Effector memory CD8-positive, alpha-beta T cell (primary cell): ENCODE data around the gene SIM1.

ENCODE experiments used
- ATAC-seq: fragments of 150-1000 bp; cut with Tn5 transposase; replicated peaks from 2 replicates; pipeline ENCODE4 v1.10.0; 2021; ENCODE audit warnings: mild to moderate bottlenecking, moderate library complexity
- DNase-seq, 3 experiments: peaks; one replicate each; pipeline ENCODE4 v3.0.0; 2021
- H3K27ac Mint-ChIP-seq, 2 donors: one replicate each; pipeline ENCODE4 v1.8.0; 2022; ENCODE audit warnings: mild to moderate bottlenecking in 2 of 2, mixed read lengths in 2 of 2, moderate library complexity in 2 of 2
- H3K27me3 Mint-ChIP-seq, 2 donors: one replicate each; pipeline ENCODE4 v1.8.0; 2022; ENCODE audit warnings: mixed read lengths in 2 of 2
- H3K36me3 Mint-ChIP-seq: one replicate; pipeline ENCODE4 v1.8.0; 2022; ENCODE audit warnings: mild to moderate bottlenecking, moderate library complexity, mixed read lengths; ENCODE audit not compliant: insufficient read depth
- H3K4me1 Mint-ChIP-seq, 2 donors: one replicate each; pipeline ENCODE4 v1.8.0; 2022; ENCODE audit warnings: low read depth in 2 of 2, mixed read lengths in 2 of 2
- H3K4me3 Mint-ChIP-seq, 2 donors: one replicate each; pipeline ENCODE4 v1.8.0; 2022; ENCODE audit warnings: mild to moderate bottlenecking in 2 of 2, mixed read lengths in 2 of 2, moderate library complexity in 2 of 2
- H3K9me3 Mint-ChIP-seq, 2 donors: one replicate each; pipeline ENCODE4 v1.8.0; 2022; ENCODE audit warnings: mixed read lengths in 2 of 2

Gene SIM1

GRCh38 chr6:100445512-100445911, 19.2 kb downstream of the SIM1 start:
- no peak for DNase-seq

GRCh38 chr6:100440935-100441334, 23.8 kb downstream of the SIM1 start:
- no peak overlapping the region for H3K27ac Mint-ChIP-seq
- ATAC-seq (no peak), DNase-seq (no peak)
- H3K9me3 Mint-ChIP-seq: no peaks in the 10 kb centered on the region
- H3K4me3 Mint-ChIP-seq: no peak overlapping the region
- no peaks in the 10 kb centered on the region for H3K4me1 Mint-ChIP-seq
- peaks cover 38 to 74% of the 10 kb centered on the region in 2 donors for H3K27me3 Mint-ChIP-seq
- no peaks in the 10 kb centered on the region for H3K36me3 Mint-ChIP-seq

More at GRCh38 chr6:100445512-100445911, 19.2 kb downstream of the SIM1 start:
- no peak for ATAC-seq
- H3K36me3 Mint-ChIP-seq: no peaks in the 10 kb centered on the region
- H3K4me1 Mint-ChIP-seq: peaks cover 0 to 6% of the 10 kb centered on the region in 2 donors
- peaks cover 42 to 48% of the 10 kb centered on the region in 2 donors for H3K27me3 Mint-ChIP-seq
- H3K4me3 Mint-ChIP-seq: no peak overlapping the region
- H3K9me3 Mint-ChIP-seq: no peaks in the 10 kb centered on the region
- H3K27ac Mint-ChIP-seq: no peak overlapping the region

GRCh38 chr6:100435299-100435698, 29.4 kb downstream of the SIM1 start:
- Mint-ChIP-seq H3K9me3 (no peaks in the 10 kb centered on the region), H3K4me3 (no peak overlapping the region), H3K4me1 (no peaks in the 10 kb centered on the region), H3K27ac (no peak overlapping the region), H3K36me3 (no peaks in the 10 kb centered on the region), H3K27me3 (peaks cover 39 to 55% of the 10 kb centered on the region in 2 donors)
- DNase-seq (no peak), ATAC-seq (no peak)

GRCh38 chr6:100433726-100434435, 30.8 kb downstream of the SIM1 start:
- H3K36me3 Mint-ChIP-seq: no peaks in the 10 kb centered on the region
- H3K27me3 Mint-ChIP-seq: peaks cover 39 to 42% of the 10 kb centered on the region in 2 donors
- DNase-seq (no peak), ATAC-seq (no peak)
- no peaks in the 10 kb centered on the region for H3K4me1 Mint-ChIP-seq
- H3K4me3 Mint-ChIP-seq: no peak overlapping the region
- no peak overlapping the region for H3K27ac Mint-ChIP-seq
- H3K9me3 Mint-ChIP-seq: no peaks in the 10 kb centered on the region

- Mint-ChIP-seq H3K27ac (no peak overlapping the region), H3K36me3 (no peaks in the 10 kb centered on the region), H3K9me3 (no peaks in the 10 kb centered on the region), H3K4me3 (no peak overlapping the region), H3K4me1 (no peaks in the 10 kb centered on the region), H3K27me3 (peaks cover 29 to 33% of the 10 kb centered on the region in 2 donors)
- ATAC-seq (no peak), DNase-seq (no peak)
Observed at GRCh38 chr6:100432136-100432535, 32.6 kb downstream of the SIM1 start.

DNA sequence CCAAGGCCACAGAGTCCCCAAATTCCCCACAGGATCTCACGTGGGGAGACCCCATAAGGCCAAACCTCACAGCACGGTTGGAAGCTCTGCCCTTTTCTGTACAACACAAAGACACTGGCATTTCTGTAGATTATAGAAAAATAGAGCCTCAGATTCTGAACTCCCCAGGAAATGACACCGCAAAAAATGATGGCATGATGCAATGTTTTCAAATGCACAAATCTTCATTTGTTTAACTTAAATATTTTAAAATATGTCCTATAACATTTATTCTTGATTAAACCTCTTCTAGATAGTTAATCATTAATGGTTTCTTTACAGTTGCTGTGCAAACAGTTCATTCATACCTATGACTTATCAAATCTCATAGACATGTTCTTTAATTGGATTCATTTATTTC, 33.8 kb downstream of the SIM1 start:
- no peak for ATAC-seq
- Mint-ChIP-seq H3K4me1 (no peaks in the 10 kb centered on the region), H3K27me3 (peaks cover 25 to 29% of the 10 kb centered on the region in 2 donors), H3K36me3 (no peaks in the 10 kb centered on the region), H3K9me3 (no peaks in the 10 kb centered on the region), H3K4me3 (no peak overlapping the region), H3K27ac (no peak overlapping the region)
- DNase-seq: no peak

- Mint-ChIP-seq H3K4me1 (no peaks in the 10 kb centered on the region), H3K27me3 (peaks cover 5 to 9% of the 10 kb centered on the region in 2 donors), H3K27ac (no peak overlapping the region), H3K36me3 (no peaks in the 10 kb centered on the region), H3K4me3 (no peak overlapping the region), H3K9me3 (no peaks in the 10 kb centered on the region)
- DNase-seq: no peak
- ATAC-seq: no peak
Observed at GRCh38 chr6:100427452-100427851, 37.3 kb downstream of the SIM1 start.

DNA sequence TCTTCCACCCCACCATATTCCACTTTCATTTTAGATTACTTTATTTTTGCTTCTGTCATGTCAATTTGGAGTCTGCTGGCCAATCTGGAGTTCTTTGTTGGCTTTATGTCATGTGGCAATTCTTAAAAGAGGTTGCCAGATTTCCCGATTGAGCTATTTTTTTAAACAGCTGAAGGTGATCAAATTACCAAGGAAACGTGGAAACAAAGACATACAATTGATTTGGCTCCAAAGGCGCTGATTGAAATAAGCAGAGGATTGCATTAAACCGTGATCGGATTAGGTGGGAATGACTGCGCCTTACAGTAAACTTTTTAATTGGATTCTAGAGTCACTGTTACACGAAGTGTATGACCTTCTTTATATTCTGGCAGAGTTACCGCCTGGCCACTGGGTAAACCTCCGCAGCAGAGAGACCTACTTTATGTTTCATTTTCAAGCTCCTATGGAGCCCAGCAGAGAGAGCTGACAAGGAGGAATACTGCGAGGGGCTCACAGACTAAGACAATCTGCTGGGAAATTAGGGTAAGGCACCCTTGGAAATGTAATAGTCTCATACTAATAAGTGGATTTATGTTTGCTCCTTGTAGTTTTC, 37.9 kb downstream of the SIM1 start:
- no peak overlapping the region for H3K27ac Mint-ChIP-seq
- H3K4me3 Mint-ChIP-seq: no peak overlapping the region
- peaks cover 0 to 6% of the 10 kb centered on the region in 2 donors for H3K27me3 Mint-ChIP-seq
- H3K9me3 Mint-ChIP-seq: no peaks in the 10 kb centered on the region
- no peaks in the 10 kb centered on the region for H3K4me1 Mint-ChIP-seq
- H3K36me3 Mint-ChIP-seq: no peaks in the 10 kb centered on the region
- ATAC-seq (no peak), DNase-seq (no peak)

DNA sequence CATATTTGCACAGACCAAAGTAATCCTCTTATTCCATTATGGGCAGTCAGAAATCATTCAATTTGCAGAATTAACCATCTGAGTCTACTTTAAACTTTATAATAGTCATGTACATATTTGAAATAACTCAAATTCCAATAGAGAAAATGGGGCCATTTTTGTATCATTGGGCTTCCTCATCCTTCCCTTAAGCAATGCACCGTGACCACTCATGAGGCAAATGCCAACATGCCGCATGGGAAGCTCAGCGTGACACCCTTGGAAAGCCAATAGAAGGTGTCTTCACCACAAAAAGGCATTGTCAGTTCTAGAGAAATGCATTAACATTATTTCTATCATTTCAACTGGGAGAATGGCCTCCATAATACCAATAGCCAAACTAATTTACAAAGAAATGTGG, 38.5 kb downstream of the SIM1 start:
- Mint-ChIP-seq H3K27ac (no peak overlapping the region), H3K9me3 (no peaks in the 10 kb centered on the region), H3K27me3 (peaks cover 0 to 6% of the 10 kb centered on the region in 2 donors), H3K4me1 (no peaks in the 10 kb centered on the region), H3K36me3 (no peaks in the 10 kb centered on the region), H3K4me3 (no peak overlapping the region)
- ATAC-seq: no peak
- no peak for DNase-seq

DNA sequence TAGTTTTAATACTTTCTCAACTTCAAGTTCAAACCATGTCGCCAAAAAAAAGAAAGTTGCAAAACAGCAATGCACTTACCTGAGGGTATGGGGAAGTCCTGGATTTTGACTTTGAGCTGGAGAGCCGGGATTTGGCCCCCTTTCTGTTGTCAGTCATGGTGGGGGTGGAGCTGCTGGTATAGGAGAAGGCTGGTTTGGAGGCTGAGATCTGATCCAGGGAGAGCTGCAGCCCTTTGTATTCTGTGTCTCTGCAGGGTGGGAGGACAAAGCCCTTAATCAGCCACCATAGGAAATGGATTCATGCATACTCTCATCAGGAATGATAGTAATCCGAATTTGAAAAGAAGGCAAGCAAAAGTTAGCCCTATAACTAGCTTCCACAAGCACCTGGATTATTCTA, 44.0 kb downstream of the SIM1 start:
- Mint-ChIP-seq H3K27ac (no peak overlapping the region), H3K9me3 (no peaks in the 10 kb centered on the region), H3K4me3 (no peak overlapping the region), H3K36me3 (no peaks in the 10 kb centered on the region), H3K27me3 (peaks cover 5 to 10% of the 10 kb centered on the region in 2 donors), H3K4me1 (no peaks in the 10 kb centered on the region)
- DNase-seq (no peak), ATAC-seq (no peak)

GRCh38 chr6:100417036-100417435, 47.7 kb downstream of the SIM1 start:
- H3K27me3 Mint-ChIP-seq: peaks cover 11 to 12% of the 10 kb centered on the region in 2 donors
- DNase-seq (no peak), ATAC-seq (no peak)
- no peaks in the 10 kb centered on the region for H3K4me1 Mint-ChIP-seq
- H3K36me3 Mint-ChIP-seq: no peaks in the 10 kb centered on the region
- no peak overlapping the region for H3K27ac Mint-ChIP-seq
- no peak overlapping the region for H3K4me3 Mint-ChIP-seq
- no peaks in the 10 kb centered on the region for H3K9me3 Mint-ChIP-seq

GRCh38 chr6:100415768-100416167, 49.0 kb downstream of the SIM1 start:
- Mint-ChIP-seq H3K9me3 (no peaks in the 10 kb centered on the region), H3K4me3 (no peak overlapping the region), H3K36me3 (no peaks in the 10 kb centered on the region), H3K27me3 (peaks cover 16 to 20% of the 10 kb centered on the region in 2 donors), H3K27ac (no peak overlapping the region), H3K4me1 (no peaks in the 10 kb centered on the region)
- ATAC-seq: no peak
- DNase-seq: no peak

DNA sequence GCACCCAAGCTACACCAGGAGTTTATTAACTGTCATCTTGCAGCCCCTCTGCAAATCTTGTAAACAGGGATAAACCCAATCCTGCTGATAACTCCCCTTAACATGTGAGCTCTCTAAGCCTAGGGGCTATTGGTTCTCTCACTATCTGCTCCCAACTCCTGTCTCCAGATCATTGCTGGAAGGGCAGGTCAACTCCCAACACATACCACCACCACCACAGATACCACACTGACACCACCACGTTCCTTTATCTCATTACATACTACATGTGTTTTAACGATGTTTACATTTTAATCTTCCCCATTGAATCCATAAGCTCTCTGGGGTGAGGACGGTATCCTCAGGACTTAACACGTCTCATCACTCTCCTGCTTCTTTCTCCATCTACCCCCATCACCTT, 51.8 kb downstream of the SIM1 start:
- no peaks in the 10 kb centered on the region for H3K4me1 Mint-ChIP-seq
- ATAC-seq (no peak), DNase-seq (no peak)
- H3K27me3 Mint-ChIP-seq: peaks cover 18 to 28% of the 10 kb centered on the region in 2 donors
- no peak overlapping the region for H3K27ac Mint-ChIP-seq
- H3K9me3 Mint-ChIP-seq: no peaks in the 10 kb centered on the region
- H3K36me3 Mint-ChIP-seq: no peaks in the 10 kb centered on the region
- H3K4me3 Mint-ChIP-seq: no peak overlapping the region

DNA sequence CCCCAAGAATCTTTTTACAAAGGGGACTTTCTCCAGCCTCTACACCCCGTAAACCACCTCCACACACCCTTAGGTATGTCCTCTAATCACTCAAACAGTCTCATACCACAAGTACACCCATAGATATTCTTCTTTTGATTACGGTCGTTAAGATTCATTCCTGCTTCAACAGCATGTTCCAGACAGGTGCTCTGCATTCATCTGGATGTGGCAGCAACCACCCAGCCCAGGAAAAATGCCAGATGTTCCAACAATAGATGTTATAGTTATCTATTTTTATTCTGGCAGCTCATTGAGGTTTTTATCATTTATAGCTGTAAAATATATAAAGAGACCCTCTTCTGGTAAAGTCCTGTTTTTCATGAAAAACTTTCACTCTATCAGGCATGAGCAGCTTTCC, 60.7 kb downstream of the SIM1 start:
- no peaks in the 10 kb centered on the region for H3K4me1 Mint-ChIP-seq
- H3K27me3 Mint-ChIP-seq: peaks cover 0 to 4% of the 10 kb centered on the region in 2 donors
- no peak overlapping the region for H3K27ac Mint-ChIP-seq
- no peak overlapping the region for H3K4me3 Mint-ChIP-seq
- no peaks in the 10 kb centered on the region for H3K36me3 Mint-ChIP-seq
- H3K9me3 Mint-ChIP-seq: no peaks in the 10 kb centered on the region
- DNase-seq (no peak), ATAC-seq (no peak)
